Uterus (tissue), 2 donors: ENCODE data around the gene PNMA8C.

Source experiments
- CTCF ChIP-seq, 4 experiments: fragments of 200-600 bp in 2 of 4; fragments of 450-650 bp in 2 of 4; sonication (generic) in 2 of 4; IDR thresholded peaks; one replicate each; pipeline ENCODE4 v1.5.1; 2016 to 2019; ENCODE audit warnings: antibody characterized with exemption in 4 of 4, mild to moderate bottlenecking in 2 of 4, moderate library complexity in 1 of 4
- POLR2A ChIP-seq, 2 donors: fragments of 450-650 bp; IDR thresholded peaks; one replicate each; pipeline ENCODE4 v1.6.1; 2016; ENCODE audit warnings: antibody characterized with exemption in 2 of 2, mild to moderate bottlenecking in 1 of 2, moderate library complexity in 1 of 2

- TF ChIP-seq POLR2A (IDR thresholded peaks at IDR 0.05): no peak
- no peak for TF ChIP-seq CTCF (IDR thresholded peaks at IDR 0.05)
These were observed 8.7 kb downstream of the PNMA8C start for GRCh38 chr19:46420056-46420455.
